OCI-LY7 (cell line): ENCODE measurements around the gene ARFGAP3.

Experiments used
- EZH2phosphoT487 ChIP-seq: fragments of 200-600 bp; sonication (generic); IDR thresholded peaks from 2 replicates; pipeline ENCODE4 v1.6.1; 2018; ENCODE audit warnings: low read depth, borderline replicate concordance, mild to moderate bottlenecking, mixed run types, antibody characterized with exemption, low read length, moderate library complexity, mixed read lengths
- TF ChIP-seq, protein P1 (sequence below): fragments of 200-600 bp; sonication (generic); conservative IDR thresholded peaks from 2 replicates; pipeline ENCODE4 v1.5.1; 2014; ENCODE audit warnings: mild to moderate bottlenecking, antibody characterized with exemption, low read length, moderate library complexity, mixed read lengths

DNA sequence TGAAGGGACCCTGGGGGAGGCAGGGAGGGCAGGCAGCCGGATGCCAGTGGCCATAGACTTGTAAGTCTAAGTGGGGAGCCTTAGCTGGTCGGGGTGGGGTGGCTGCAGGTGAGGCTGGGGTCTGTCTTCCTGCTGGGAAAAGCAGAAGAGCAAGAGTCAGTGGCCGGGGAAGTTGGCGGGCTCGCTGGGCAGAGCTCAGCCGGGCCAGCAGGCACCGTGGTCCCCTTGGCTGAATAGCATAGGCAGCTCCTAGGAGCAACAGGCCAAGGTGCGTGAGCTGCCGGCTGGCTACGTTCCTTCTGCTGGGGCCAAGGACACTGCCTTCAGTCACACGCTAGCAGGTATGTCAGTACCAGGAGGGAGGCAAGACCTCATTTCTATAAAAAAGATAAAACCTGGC lies 68.6 kb downstream of the ARFGAP3 start:
- TF ChIP-seq EZH2phosphoT487 = no peak
- TF ChIP-seq, protein P1, sequence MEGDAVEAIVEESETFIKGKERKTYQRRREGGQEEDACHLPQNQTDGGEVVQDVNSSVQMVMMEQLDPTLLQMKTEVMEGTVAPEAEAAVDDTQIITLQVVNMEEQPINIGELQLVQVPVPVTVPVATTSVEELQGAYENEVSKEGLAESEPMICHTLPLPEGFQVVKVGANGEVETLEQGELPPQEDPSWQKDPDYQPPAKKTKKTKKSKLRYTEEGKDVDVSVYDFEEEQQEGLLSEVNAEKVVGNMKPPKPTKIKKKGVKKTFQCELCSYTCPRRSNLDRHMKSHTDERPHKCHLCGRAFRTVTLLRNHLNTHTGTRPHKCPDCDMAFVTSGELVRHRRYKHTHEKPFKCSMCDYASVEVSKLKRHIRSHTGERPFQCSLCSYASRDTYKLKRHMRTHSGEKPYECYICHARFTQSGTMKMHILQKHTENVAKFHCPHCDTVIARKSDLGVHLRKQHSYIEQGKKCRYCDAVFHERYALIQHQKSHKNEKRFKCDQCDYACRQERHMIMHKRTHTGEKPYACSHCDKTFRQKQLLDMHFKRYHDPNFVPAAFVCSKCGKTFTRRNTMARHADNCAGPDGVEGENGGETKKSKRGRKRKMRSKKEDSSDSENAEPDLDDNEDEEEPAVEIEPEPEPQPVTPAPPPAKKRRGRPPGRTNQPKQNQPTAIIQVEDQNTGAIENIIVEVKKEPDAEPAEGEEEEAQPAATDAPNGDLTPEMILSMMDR = no peak
